SK-N-SH treated with all-trans-retinoic acid at 6 μM for 48 hours (cell line): Measurements from ENCODE around the gene TTC3.
"Not testable (repeated sequence)": the region's sequence is repeated elsewhere in the genome, so short reads cannot be mapped to it uniquely, and the experiment has no call there.

Experiments
- ATAC-seq: fragments of 200-7000 bp; cut with Tn5 transposase; 3 replicates; pipeline ENCODE4 v1.9.1; 2020; ENCODE audit warnings: mild to moderate bottlenecking, moderate library complexity
- ARNTL ChIP-seq: fragments of 450-650 bp; formaldehyde crosslinking; IDR thresholded peaks from 2 replicates; pipeline ENCODE4 v1.5.0; 2020; ENCODE audit warnings: low read depth, mild to moderate bottlenecking, moderate library complexity, borderline replicate concordance
- BACH2 ChIP-seq: fragments of 250-450 bp; sonication (Bioruptor Pico); IDR thresholded peaks from 2 replicates; pipeline ENCODE4 v1.9.0; 2021; ENCODE audit warnings: mild to moderate bottlenecking, borderline replicate concordance
- CREB5 ChIP-seq: fragments of 250-450 bp; sonication (Bioruptor Pico); IDR thresholded peaks from 2 replicates; pipeline ENCODE4 v1.5.1; 2020; ENCODE audit warnings: low read depth, mild to moderate bottlenecking, moderate library complexity
- CSDC2 ChIP-seq: fragments of 250-450 bp; sonication (Bioruptor Pico); IDR thresholded peaks from 2 replicates; pipeline ENCODE4 v1.5.0; 2020; ENCODE audit warnings: mild to moderate bottlenecking, moderate library complexity
- GLIS3 ChIP-seq: fragments of 250-450 bp; sonication (Bioruptor Pico); IDR thresholded peaks from 2 replicates; pipeline ENCODE4 v1.5.0; 2020; ENCODE audit warnings: mild to moderate bottlenecking, moderate library complexity
- ISL1 ChIP-seq: fragments of 250-450 bp; sonication (Bioruptor Pico); IDR thresholded peaks from 2 replicates; pipeline ENCODE4 v2.1.2; 2022; ENCODE audit warnings: mild to moderate bottlenecking, moderate library complexity
- OSR1 ChIP-seq: fragments of 250-450 bp; sonication (Bioruptor Pico); IDR thresholded peaks from 2 replicates; pipeline ENCODE4 v1.8.0; 2022; ENCODE audit warnings: moderate library complexity, mild to moderate bottlenecking, inconsistent platforms
- PPARA ChIP-seq: fragments of 250-450 bp; sonication (Bioruptor Pico); IDR thresholded peaks from 2 replicates; pipeline ENCODE4 v1.5.0; 2020; ENCODE audit warnings: mild to moderate bottlenecking, borderline replicate concordance
- RARB ChIP-seq: fragments of 250-450 bp; sonication (Bioruptor Pico); IDR thresholded peaks from 2 replicates; pipeline ENCODE4 v1.8.0; 2021; ENCODE audit warnings: mild to moderate bottlenecking, moderate library complexity
- TCF4 ChIP-seq: fragments of 250-450 bp; sonication (Bioruptor Pico); IDR thresholded peaks from 2 replicates; pipeline ENCODE4 v1.8.0; 2021; ENCODE audit warnings: mild to moderate bottlenecking, moderate library complexity, borderline replicate concordance
- TOX ChIP-seq: fragments of 250-450 bp; sonication (Bioruptor Pico); IDR thresholded peaks from 2 replicates; pipeline ENCODE4 v1.8.0; 2021; ENCODE audit warnings: mild to moderate bottlenecking, moderate library complexity, borderline replicate concordance
- TSHZ2 ChIP-seq: fragments of 250-450 bp; sonication (Bioruptor Pico); IDR thresholded peaks from 2 replicates; pipeline ENCODE4 v1.5.0; 2020; ENCODE audit warnings: mild to moderate bottlenecking, moderate library complexity
- ZFP3 ChIP-seq: fragments of 250-450 bp; sonication (Bioruptor Pico); IDR thresholded peaks from 2 replicates; pipeline ENCODE4 v1.5.0; 2020; ENCODE audit warnings: mild to moderate bottlenecking, moderate library complexity
- ZFP30 ChIP-seq: fragments of 450-650 bp; formaldehyde crosslinking; IDR thresholded peaks from 2 replicates; pipeline ENCODE4 v1.5.0; 2022; ENCODE audit warnings: mild to moderate bottlenecking, moderate library complexity
- ZNF565 ChIP-seq: fragments of 450-650 bp; formaldehyde crosslinking; conservative IDR thresholded peaks from 2 replicates; pipeline ENCODE4 v1.5.0; 2020; ENCODE audit warnings: low read depth, mild to moderate bottlenecking, moderate library complexity
- ZNF70 ChIP-seq: fragments of 450-650 bp; formaldehyde crosslinking; IDR thresholded peaks from 2 replicates; pipeline ENCODE4 v1.5.0; 2020; ENCODE audit warnings: mild to moderate bottlenecking, moderate library complexity
- ZNF8 ChIP-seq: fragments of 450-650 bp; formaldehyde crosslinking; IDR thresholded peaks from 2 replicates; pipeline ENCODE4 v1.5.0; 2020; ENCODE audit warnings: mild to moderate bottlenecking, moderate library complexity
- TF ChIP-seq, protein P1 (sequence below): fragments of 250-450 bp; sonication (Bioruptor Pico); IDR thresholded peaks from 2 replicates; pipeline ENCODE4 v1.8.0; 2021; ENCODE audit warnings: low read depth, mild to moderate bottlenecking, moderate library complexity, borderline replicate concordance
- TF ChIP-seq, protein P2 (sequence below): fragments of 250-450 bp; sonication (Bioruptor Pico); IDR thresholded peaks from 2 replicates; pipeline ENCODE4 v1.5.1; 2021; ENCODE audit warnings: mild to moderate bottlenecking, moderate library complexity

TTC3 gene

GRCh38 chr21:37030864-37031263, 42.2 kb upstream of the TTC3 start:
- ATAC-seq = no peak
- no peak for TF ChIP-seq PPARA (CRISPR knock-in tag)
- no peak for TF ChIP-seq RARB (CRISPR knock-in tag)
- TF ChIP-seq ZFP30 (CRISPR knock-in tag) = no peak
- no peak for TF ChIP-seq ISL1
- no peak for TF ChIP-seq TOX (CRISPR knock-in tag)
- TF ChIP-seq, protein P1, sequence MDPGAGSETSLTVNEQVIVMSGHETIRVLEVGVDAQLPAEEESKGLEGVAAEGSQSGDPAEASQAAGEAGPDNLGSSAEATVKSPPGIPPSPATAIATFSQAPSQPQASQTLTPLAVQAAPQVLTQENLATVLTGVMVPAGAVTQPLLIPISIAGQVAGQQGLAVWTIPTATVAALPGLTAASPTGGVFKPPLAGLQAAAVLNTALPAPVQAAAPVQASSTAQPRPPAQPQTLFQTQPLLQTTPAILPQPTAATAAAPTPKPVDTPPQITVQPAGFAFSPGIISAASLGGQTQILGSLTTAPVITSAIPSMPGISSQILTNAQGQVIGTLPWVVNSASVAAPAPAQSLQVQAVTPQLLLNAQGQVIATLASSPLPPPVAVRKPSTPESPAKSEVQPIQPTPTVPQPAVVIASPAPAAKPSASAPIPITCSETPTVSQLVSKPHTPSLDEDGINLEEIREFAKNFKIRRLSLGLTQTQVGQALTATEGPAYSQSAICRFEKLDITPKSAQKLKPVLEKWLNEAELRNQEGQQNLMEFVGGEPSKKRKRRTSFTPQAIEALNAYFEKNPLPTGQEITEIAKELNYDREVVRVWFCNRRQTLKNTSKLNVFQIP = no peak
- TF ChIP-seq ARNTL = no peak
- no peak for TF ChIP-seq CSDC2
- no peak for TF ChIP-seq ZFP3
- no peak for TF ChIP-seq ZNF8 (CRISPR knock-in tag)
- TF ChIP-seq TCF4 = no peak
- TF ChIP-seq OSR1 = no peak

GRCh38 chr21:37032293-37032692, 40.8 kb upstream of the TTC3 start:
- no peak for ATAC-seq
- no peak for TF ChIP-seq ZNF565 (CRISPR knock-in tag)

DNA sequence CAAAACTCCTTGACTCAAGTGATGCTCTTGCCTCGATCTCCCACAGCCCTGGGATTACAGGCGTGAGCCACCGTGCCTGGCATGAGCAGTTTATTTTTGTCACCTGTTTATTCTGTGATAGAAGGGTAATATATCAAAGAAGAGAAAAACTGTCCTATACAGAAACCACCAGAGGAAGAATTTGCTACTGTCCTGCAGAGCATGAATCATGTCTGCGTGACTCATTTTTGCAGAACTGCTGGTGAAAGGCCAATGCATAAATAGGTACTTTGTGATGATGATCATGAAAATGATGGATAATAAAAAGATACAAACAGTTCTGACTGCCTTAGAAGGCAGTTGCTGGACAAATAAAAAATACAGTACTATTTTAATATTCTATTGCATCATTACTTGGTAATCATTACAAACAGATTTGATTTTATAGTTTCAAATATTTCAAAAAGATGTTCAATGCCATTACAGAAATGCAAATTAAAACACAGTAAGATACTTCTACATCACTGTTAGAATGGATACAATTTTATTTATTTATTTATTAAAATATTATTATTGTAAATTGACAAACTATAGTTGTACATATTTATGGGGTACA, 40.1 kb upstream of the TTC3 start:
- TF ChIP-seq TOX (CRISPR knock-in tag) (0 out of 2 replicates have a peak, but pooled peaks have one; percentile 23), RARB (CRISPR knock-in tag) (no peak), ISL1 (peak; percentile 34)
- TF ChIP-seq, all 23 proteins: peak for 2
- ATAC-seq = peak; percentile 94

DNA sequence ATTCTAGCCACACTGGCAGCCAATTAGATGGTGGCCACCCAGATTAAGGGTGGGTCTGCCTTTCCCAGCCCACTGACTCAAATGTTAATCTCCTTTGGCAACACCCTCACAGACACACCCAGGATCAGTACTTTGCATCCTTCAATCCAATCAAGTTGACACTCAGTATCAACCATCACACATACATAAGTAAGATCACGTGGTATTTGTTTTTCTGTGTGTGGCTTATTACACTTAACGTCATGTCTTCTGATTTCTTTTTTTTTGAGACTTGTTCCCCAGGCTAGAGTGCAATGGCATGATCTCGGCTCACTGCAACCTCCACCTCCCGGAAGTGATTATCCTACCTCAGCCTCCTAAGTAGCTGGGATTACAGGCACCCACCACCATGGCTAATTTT, 38.7 kb upstream of the TTC3 start:
- not testable (repeated sequence) for ATAC-seq

DNA sequence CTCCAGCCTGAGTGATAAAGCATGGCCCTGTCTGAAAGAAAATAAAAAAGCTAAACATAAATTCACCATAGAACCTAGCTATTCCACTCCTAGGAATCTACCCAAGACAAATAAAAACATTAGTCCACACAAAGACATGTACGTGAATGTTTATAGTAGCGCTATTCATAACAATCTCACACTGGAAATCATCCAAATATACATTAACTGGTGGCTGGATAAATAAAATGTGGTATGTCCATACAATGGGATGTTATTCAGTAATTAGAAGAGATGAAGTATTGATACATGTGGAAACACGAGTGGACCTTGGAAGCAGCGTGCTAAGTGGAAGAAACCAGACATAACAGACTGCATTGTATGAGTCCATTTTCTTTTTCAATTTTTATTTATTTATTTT, 36.9 kb upstream of the TTC3 start:
- TF ChIP-seq ZNF8 (CRISPR knock-in tag) (peak; percentile 63; the same call in 1 of the 2 replicates), CSDC2 (no peak)
- no peak for ATAC-seq

GRCh38 chr21:37039411-37040075, 33.5 kb upstream of the TTC3 start:
- TF ChIP-seq ZNF565 (CRISPR knock-in tag) = no peak
- TF ChIP-seq ISL1 = no peak
- no peak for TF ChIP-seq TCF4
- TF ChIP-seq PPARA (CRISPR knock-in tag) = no peak
- TF ChIP-seq CSDC2 = no peak
- TF ChIP-seq ZFP30 (CRISPR knock-in tag) = no peak
- TF ChIP-seq, protein P1 = no peak
- no peak for TF ChIP-seq BACH2 (CRISPR knock-in tag)
- no peak for TF ChIP-seq GLIS3 (CRISPR knock-in tag)
- TF ChIP-seq TSHZ2 (CRISPR knock-in tag) = no peak
- TF ChIP-seq, protein P2, sequence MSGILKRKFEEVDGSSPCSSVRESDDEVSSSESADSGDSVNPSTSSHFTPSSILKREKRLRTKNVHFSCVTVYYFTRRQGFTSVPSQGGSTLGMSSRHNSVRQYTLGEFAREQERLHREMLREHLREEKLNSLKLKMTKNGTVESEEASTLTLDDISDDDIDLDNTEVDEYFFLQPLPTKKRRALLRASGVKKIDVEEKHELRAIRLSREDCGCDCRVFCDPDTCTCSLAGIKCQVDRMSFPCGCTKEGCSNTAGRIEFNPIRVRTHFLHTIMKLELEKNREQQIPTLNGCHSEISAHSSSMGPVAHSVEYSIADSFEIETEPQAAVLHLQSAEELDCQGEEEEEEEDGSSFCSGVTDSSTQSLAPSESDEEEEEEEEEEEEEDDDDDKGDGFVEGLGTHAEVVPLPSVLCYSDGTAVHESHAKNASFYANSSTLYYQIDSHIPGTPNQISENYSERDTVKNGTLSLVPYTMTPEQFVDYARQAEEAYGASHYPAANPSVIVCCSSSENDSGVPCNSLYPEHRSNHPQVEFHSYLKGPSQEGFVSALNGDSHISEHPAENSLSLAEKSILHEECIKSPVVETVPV (CRISPR knock-in tag) = no peak
- no peak for TF ChIP-seq ZNF8 (CRISPR knock-in tag)
- TF ChIP-seq ZNF70 = no peak
- no peak for TF ChIP-seq ARNTL
- TF ChIP-seq CREB5 = no peak
- ATAC-seq = no peak
